ENCODE results near the gene OR1J2.

The OR1J2 gene

DNA sequence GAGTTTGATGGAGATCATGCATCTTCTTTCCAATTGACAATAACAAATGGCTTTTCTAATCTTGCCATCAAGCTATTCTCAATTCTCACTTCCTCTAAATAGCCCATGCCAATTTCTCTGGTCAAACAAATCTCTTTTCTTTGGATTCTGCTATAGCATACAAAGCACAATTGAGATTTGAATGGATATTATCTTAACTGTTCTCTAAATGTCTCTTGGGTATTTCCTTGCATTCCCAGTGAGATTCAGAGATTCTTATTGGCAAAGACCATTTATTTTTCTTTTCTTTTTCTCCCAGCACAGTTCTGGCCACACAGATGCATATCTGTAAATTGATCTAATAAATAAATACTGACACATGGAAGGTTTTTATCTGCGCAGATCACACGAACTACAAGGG, 42.2 kb downstream of the OR1J2 start, which contains the start of gene OR1N2:
OR1N2 (plus strand) TSS at position 301 of the 400 bp plus-strand sequence. CDS start 100 bp downstream, outside the sequence.
- DNase-seq: no peak

Data from CD4-positive, alpha-beta T cell treated with Interleukin-4 for 4 hours (primary cell).